Left lobe of liver (tissue), 2 donors: ENCODE results near the gene CLMN. TPM values are rescaled to one million over a fixed set of nuclear protein-coding genes. Genes with fewer than 3 reads are reported as not detected.

Experiments
- ATAC-seq: fragments of 200-7000 bp; cut with Tn5 transposase; one replicate; pipeline ENCODE4 v1.9.1; 2020; ENCODE audit warnings: mild to moderate bottlenecking, moderate library complexity
- DNase-seq: peaks from one replicate; pipeline ENCODE4 v3.0.0-alpha.2; 2020; ENCODE audit warnings: low spot score
- total RNA-seq: library from RNA; stranded (reverse); gene quantifications from one replicate; pipeline ENCODE4 v1.2.1, GENCODE V29; 2021
- donor health status: DM: no; HTN: no; CAD: no; lungs with moderate emphysema.
- donor health status: DM: no; HTN: yes; CAD: no.

Gene CLMN
- 67.7 TPM for total RNA-seq

DNA sequence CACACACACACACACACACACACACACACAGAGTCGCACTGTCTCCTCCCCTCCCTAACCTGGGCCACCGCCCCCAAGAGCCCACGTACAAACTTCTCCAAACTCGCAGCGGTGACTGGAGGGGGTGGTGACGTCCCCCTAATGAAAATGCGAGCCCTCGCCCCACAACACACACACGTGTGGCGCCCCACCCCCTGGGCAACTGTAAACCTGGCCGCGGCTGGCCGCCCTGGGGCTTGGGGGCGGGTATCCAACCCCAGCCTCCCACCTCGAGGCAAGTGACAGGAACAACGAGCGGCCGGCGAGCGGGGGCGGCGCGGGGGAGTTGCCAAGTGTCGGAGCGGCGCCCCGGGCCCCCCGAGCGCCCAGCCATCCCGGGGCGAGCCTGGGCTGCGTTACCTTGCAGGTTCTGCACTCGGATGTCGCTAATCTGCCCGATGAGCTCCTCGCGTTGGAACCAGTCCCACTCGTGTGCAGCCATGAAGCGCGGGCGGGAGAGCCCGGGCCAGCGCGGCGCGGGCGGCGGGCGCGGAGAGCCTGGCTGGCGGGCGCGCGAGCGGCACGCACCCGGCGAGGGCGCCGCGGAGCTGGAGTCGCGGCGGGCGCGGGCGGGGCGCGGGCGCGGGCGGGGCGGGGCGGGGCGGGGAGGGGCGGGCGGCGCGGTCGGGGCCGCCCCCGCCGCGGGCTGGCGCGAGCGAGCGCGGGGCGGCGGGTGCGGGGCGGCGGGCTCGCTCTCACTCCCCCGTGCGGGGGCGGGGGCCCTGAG is at the start of gene CLMN:
CLMN (minus strand) TSS at position 597 of the 766 bp plus-strand sequence; CDS start at position 481, 116 bp downstream.
- DNase-seq (peak; percentile 74), ATAC-seq (peak; percentile 53)

DNA sequence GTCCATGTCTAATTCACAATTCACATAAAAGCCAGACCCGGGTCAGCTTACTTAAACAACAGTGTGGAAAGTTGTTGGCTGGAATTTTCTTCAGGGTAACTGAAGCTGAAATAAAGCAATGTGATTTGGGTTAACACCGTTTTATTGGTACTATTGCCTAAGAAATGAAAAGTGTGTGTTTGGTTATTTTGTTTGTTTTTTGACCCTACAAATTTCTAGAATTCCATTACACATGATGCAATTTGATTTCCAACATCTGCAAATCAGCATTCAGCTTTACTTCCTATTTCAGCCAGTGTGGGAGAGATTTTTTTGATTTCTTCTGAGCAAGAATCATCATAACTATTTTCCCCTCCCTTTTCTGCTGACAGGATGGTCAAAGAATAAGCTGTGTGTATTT is 45.7 kb upstream of the CLMN start:
- ATAC-seq (no peak), DNase-seq (no peak)

DNA sequence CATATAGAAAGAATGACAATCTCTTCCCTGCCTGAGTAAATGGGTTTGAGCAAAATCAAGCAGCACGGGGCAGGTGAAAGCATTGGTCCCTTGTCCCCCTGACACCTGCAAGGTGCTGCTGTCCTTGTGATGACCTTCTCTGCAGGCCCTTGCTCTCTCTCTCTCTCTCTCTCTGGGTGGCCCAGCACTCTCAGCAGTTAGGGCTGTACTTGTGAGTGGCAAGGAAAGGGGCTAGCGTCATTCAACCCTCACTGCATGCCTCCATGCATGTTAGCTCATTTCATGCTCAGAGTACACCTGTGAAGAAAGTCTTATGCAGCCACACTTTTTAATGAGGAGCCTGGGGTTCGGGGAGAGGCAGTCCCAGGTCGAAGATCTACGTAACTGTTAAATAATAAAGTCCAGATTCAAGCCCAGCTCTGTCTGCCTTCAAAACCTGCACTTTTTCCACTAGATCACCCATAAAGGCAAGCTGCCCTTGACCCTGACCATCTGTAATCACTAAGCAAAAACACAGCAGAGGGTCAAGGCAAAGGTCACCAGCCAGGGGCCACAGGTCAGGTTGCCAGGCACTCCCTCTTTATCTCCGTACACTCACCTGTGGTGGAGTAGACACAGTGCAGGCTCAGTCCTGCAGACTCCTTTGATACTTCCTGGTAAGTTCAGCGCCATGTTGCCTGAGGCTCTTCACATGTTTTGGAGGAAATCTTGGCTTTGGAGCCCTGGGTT is 44.9 kb upstream of the CLMN start:
- DNase-seq (peak; percentile 74), ATAC-seq (peak; percentile 76)

GRCh38 chr14:95363468-95363954 is 43.8 kb upstream of the CLMN start:
- ATAC-seq (no peak), DNase-seq (no peak)

DNA sequence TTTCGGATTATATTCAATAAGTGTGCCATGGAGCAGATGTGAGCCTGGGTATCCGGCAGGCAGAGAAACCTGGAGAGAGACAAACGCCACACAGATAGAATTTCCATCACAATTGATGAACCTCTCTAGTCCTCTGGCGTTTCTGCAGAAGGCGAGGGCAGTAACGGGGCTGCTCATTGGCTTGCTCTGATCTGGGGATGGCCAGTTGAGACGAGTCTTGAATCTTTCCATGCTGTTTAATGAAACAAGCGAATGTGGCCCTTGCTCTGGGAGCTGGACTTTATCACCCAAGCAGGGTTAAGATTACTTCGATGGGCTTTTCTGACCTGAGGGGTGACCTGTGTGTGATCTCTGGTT is 42.4 kb upstream of the CLMN start:
- DNase-seq (no peak), ATAC-seq (no peak)

GRCh38 chr14:95361373-95362137 is 41.8 kb upstream of the CLMN start:
- peak; percentile 59 for DNase-seq
- peak; percentile 69 for ATAC-seq

DNA sequence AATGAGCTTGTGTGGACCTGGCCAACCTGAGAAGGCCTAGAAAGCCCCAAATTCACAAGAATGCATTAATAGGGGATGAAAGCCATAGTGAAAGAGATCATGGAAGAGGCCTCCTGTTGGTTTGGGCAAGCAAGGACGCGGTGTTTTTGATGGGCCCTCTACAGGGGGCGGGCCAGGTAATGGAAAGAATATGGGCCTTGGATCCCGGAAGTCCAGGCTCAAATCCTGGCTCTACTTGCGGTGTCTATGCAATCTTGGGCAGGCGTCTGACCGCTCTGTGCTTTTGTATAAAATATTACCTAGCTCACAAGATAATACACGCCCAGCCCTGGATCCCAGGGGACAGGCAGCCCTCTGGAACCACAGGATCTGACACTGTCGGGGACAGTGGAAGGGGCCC is 41.1 kb upstream of the CLMN start:
- DNase-seq (no peak), ATAC-seq (no peak)

- DNase-seq (no peak), ATAC-seq (peak; percentile 54)
Observed at GRCh38 chr14:95359994-95360826, 40.5 kb upstream of the CLMN start.

- ATAC-seq = no peak
Observed at GRCh38 chr14:95356245-95356869, 36.6 kb upstream of the CLMN start.

GRCh38 chr14:95355422-95355821 is 35.7 kb upstream of the CLMN start:
- ATAC-seq = peak; percentile 45
- DNase-seq = no peak

More at GRCh38 chr14:95356245-95356869, 36.6 kb upstream of the CLMN start:
- DNase-seq = no peak

DNA sequence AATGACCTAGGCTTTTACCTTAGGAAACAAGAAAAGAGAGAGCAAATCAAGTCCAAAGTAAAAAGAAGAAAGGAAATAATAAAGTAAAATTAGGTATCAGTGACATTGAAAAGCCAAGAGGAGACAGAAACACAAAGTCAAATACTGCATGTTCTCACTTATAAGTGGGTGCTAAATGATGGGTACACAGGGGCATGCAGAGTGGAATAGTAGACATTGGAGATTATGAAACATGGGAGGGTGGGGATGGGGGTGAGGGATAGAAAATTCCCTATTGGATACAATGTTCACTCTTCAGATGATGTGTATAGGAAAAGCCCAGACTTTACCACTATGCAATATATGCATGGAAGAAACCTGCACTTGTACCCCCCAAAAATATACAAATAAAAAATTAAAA is 35.1 kb upstream of the CLMN start:
- ATAC-seq (no peak), DNase-seq (no peak)

- no peak for DNase-seq
Observed at GRCh38 chr14:95353664-95354063, 34.0 kb upstream of the CLMN start.

GRCh38 chr14:95353007-95353406 is 33.3 kb upstream of the CLMN start:
- DNase-seq (no peak), ATAC-seq (no peak)

More at GRCh38 chr14:95353664-95354063, 34.0 kb upstream of the CLMN start:
- no peak for ATAC-seq

- DNase-seq = no peak
- no peak for ATAC-seq
Observed at GRCh38 chr14:95352481-95352880, 32.8 kb upstream of the CLMN start.

- no peak for ATAC-seq
- no peak for DNase-seq
Observed at GRCh38 chr14:95349241-95349640, 29.5 kb upstream of the CLMN start.

DNA sequence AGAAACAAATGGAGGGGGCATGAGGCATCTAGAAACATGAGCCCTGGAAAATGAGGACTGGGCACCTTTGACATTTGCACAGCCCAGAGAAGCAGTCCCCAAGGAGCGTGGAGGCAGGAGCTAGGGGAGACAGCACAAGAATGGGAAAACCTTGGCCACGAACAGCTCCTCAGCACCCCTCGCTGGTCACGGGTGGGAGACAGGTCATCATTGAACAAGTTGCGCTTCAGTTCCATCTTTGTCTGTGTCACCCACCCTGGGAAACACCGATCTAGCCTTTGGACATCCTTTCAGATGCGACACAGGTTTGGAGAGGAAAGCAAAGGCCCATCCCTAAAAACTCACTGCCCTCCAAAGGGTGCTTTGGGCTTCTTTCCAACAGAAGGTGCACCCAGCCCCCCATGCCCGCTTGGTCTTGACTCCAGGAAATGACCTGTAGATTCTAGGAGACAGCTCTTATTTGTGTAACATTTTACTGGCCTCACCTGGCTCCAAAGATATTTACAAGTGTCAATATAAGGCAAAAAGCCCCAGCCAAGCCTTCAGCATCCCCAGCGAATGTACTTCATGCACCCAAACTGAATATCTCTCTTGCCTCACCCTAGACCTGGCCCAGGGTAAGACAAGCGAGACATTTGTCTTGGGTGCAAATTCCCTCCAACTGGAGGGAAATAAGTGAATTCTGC is 28.8 kb upstream of the CLMN start:
- peak; percentile 26 for ATAC-seq
- no peak for DNase-seq

- no peak for ATAC-seq
- DNase-seq = no peak
Observed at GRCh38 chr14:95346820-95347219, 27.1 kb upstream of the CLMN start.

DNA sequence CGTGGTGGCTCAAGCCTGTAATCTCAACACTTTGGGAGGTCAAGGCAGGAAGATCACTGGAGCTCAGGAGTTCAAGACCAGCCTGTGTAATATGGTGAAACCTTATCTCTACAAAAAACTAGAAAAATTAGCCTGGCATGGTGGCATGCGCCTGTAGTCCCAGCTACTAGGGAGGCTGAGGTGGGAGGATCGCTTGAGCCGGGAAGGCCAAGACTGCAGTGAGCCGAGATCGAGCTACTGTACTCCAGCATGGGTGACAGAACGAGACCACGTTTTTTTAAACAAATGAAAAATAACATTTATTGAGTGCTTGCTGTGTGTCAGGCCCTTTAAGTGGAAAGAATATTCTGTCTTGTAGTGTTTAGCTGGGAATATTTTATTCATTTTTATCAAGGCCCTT is 26.6 kb upstream of the CLMN start:
- no peak for DNase-seq
- ATAC-seq = no peak

DNA sequence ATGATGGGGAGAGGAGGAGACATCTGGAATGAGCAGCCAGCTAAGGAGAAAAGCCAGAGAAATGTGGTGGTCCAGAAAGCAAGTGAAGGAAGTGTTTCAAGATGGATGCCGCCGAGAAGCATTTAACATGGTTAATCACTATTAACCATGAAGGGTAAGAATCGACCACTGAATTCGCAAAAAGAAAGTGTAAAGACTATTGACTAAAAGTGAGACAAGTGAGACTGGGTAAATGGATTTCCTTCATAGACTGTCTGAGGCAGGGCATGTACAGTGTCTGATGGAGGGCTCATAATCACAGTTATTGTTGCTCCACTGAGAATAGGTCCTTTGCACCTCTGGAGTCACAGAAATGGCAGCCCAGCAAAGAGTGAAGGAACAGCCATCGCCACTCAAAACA is 25.3 kb upstream of the CLMN start:
- DNase-seq (no peak), ATAC-seq (no peak)
